Glutamatergic neuron (in vitro differentiated cells): ENCODE measurements around the gene SYT13. TPM values are rescaled to one million over a fixed set of nuclear protein-coding genes. Genes with fewer than 3 reads are reported as not detected.

Experiments
- DNase-seq: peaks from one replicate; pipeline ENCODE4 v3.0.0; 2022
- H3K27ac Mint-ChIP-seq: one replicate; pipeline ENCODE4 v1.8.0; 2020; ENCODE audit warnings: mild to moderate bottlenecking, mixed read lengths, inconsistent platforms; ENCODE audit not compliant: unreplicated experiment
- H3K27me3 Mint-ChIP-seq: one replicate; pipeline ENCODE4 v1.8.0; 2020; ENCODE audit warnings: mild to moderate bottlenecking, moderate library complexity, mixed read lengths, inconsistent platforms; ENCODE audit not compliant: unreplicated experiment
- H3K36me3 Mint-ChIP-seq: one replicate; pipeline ENCODE4 v1.8.0; 2020; ENCODE audit warnings: mild to moderate bottlenecking, mixed read lengths, inconsistent platforms; ENCODE audit not compliant: unreplicated experiment
- H3K4me1 Mint-ChIP-seq: one replicate; pipeline ENCODE4 v1.8.0; 2020; ENCODE audit warnings: mild to moderate bottlenecking, low read depth, mixed read lengths, inconsistent platforms; ENCODE audit not compliant: unreplicated experiment
- H3K4me3 Mint-ChIP-seq: one replicate; pipeline ENCODE4 v1.8.0; 2020; ENCODE audit warnings: mild to moderate bottlenecking, mixed read lengths, inconsistent platforms; ENCODE audit not compliant: unreplicated experiment
- H3K9me3 Mint-ChIP-seq: one replicate; pipeline ENCODE4 v1.8.0; 2020; ENCODE audit warnings: mild to moderate bottlenecking, moderate library complexity, mixed read lengths, inconsistent platforms; ENCODE audit not compliant: unreplicated experiment
- total RNA-seq: library from RNA; stranded (reverse); fragmentation: NEBNext Ultra II Directional; extraction: Animal tissue kit (Norgen Biotek cat#: 25700); gene quantifications from one replicate; pipeline ENCODE4 v1.2.1, GENCODE V29; 2021; ENCODE audit not compliant: unreplicated experiment
- TF ChIP-seq, protein P1 (sequence below): fragments of 200-600 bp; sonication (generic); IDR thresholded peaks from one replicate; pipeline ENCODE4 v1.5.0; 2021; ENCODE audit not compliant: partially characterized antibody, unreplicated experiment

SYT13 gene
- total RNA-seq, 1 donor from 2014 or later, result 7.5 TPM

DNA sequence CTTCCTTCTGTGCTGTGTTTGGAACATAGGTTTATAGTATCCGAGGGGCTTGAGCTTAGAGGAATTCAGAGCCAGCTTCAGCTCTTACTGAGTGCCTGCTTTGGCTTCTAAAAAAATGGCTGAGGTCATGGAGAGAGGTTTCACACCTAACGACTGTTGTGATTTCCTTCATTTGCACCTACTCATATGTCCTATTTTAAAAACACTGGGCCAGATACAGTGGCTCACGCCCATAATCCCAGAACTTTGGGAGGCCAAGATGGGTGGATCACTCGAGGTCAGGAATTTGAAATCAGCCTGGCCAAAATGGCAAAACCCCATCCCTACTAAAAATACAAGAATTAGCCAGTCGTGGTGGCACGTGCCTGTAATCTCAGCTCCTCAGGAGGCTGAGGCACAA lies 38.3 kb upstream of the SYT13 start:
- Mint-ChIP-seq H3K9me3 (peaks cover 1% of the 10 kb centered on the region), H3K27ac (no peak overlapping the region), H3K4me1 (peaks cover 3% of the 10 kb centered on the region), H3K4me3 (no peak overlapping the region), H3K36me3 (peaks cover 6% of the 10 kb centered on the region), H3K27me3 (no peaks in the 10 kb centered on the region)
- DNase-seq, result no peak
- TF ChIP-seq, protein P1, sequence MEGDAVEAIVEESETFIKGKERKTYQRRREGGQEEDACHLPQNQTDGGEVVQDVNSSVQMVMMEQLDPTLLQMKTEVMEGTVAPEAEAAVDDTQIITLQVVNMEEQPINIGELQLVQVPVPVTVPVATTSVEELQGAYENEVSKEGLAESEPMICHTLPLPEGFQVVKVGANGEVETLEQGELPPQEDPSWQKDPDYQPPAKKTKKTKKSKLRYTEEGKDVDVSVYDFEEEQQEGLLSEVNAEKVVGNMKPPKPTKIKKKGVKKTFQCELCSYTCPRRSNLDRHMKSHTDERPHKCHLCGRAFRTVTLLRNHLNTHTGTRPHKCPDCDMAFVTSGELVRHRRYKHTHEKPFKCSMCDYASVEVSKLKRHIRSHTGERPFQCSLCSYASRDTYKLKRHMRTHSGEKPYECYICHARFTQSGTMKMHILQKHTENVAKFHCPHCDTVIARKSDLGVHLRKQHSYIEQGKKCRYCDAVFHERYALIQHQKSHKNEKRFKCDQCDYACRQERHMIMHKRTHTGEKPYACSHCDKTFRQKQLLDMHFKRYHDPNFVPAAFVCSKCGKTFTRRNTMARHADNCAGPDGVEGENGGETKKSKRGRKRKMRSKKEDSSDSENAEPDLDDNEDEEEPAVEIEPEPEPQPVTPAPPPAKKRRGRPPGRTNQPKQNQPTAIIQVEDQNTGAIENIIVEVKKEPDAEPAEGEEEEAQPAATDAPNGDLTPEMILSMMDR, result no peak

- Mint-ChIP-seq H3K4me1 (peaks cover 3% of the 10 kb centered on the region), H3K36me3 (peaks cover 6% of the 10 kb centered on the region), H3K27ac (no peak overlapping the region), H3K27me3 (no peaks in the 10 kb centered on the region), H3K9me3 (peaks cover 1% of the 10 kb centered on the region), H3K4me3 (no peak overlapping the region)
- no peak for DNase-seq
- TF ChIP-seq, protein P1, result no peak
These were observed 37.6 kb upstream of the SYT13 start for GRCh38 chr11:45323601-45324249.

- TF ChIP-seq, protein P1, result no peak
- Mint-ChIP-seq H3K27ac (no peak overlapping the region), H3K4me1 (peaks cover 3% of the 10 kb centered on the region), H3K36me3 (peaks cover 6% of the 10 kb centered on the region), H3K4me3 (no peak overlapping the region), H3K9me3 (peaks cover 1% of the 10 kb centered on the region), H3K27me3 (no peaks in the 10 kb centered on the region)
- DNase-seq, result no peak
These were observed 36.9 kb upstream of the SYT13 start for GRCh38 chr11:45322891-45323600.

GRCh38 chr11:45322111-45322705 lies 36.1 kb upstream of the SYT13 start:
- no peaks in the 10 kb centered on the region for H3K36me3 Mint-ChIP-seq
- no peaks in the 10 kb centered on the region for H3K27me3 Mint-ChIP-seq
- H3K27ac Mint-ChIP-seq, result no peak overlapping the region
- peaks cover 3% of the 10 kb centered on the region for H3K4me1 Mint-ChIP-seq
- no peak overlapping the region for H3K4me3 Mint-ChIP-seq
- H3K9me3 Mint-ChIP-seq, result peaks cover 1% of the 10 kb centered on the region
- TF ChIP-seq, protein P1, result no peak
- DNase-seq, result no peak

GRCh38 chr11:45321669-45322068 lies 35.5 kb upstream of the SYT13 start:
- no peak for DNase-seq
- H3K9me3 Mint-ChIP-seq, result peaks cover 1% of the 10 kb centered on the region
- H3K27me3 Mint-ChIP-seq, result no peaks in the 10 kb centered on the region
- peaks cover 3% of the 10 kb centered on the region for H3K4me1 Mint-ChIP-seq
- H3K36me3 Mint-ChIP-seq, result no peaks in the 10 kb centered on the region
- H3K4me3 Mint-ChIP-seq, result no peak overlapping the region
- TF ChIP-seq, protein P1, result no peak
- no peak overlapping the region for H3K27ac Mint-ChIP-seq
